Posterior vena cava (tissue), 2 donors: ENCODE results near the gene ARV1. TPM values are rescaled to one million over a fixed set of nuclear protein-coding genes. Genes with fewer than 3 reads are reported as not detected.

Experiments used
- total RNA-seq, 2 donors: library from RNA; stranded (reverse); fragmentation: NEBNext Ultra II Directional; extraction: Animal tissue kit (Norgen Biotek cat#: 25700); gene quantifications; one replicate each; pipeline ENCODE4 v1.2.1, GENCODE V29; 2021
- donor health status: DM: yes; HTN: yes; CAD: no.
- donor health status: DM: yes; HTN: yes; CAD: no.

ARV1 gene
- total RNA-seq, 2 donors from 2014 or later = 11.7 to 13.2 TPM

Other genes starting within 250 kb of the ARV1 start
- gene CAPN9, start 231.7 kb upstream of the ARV1 start, total RNA-seq = not detected
- 10 to 100 TPM; 79.5 to 98.4 TPM for gene C1orf198, start 110.6 kb upstream of the ARV1 start, total RNA-seq
- gene TTC13, start 233 bp upstream of the ARV1 start, total RNA-seq = 10 to 100 TPM; 13.7 to 17.4 TPM
- 10 to 100 TPM in 1 of 2 donors, 1 to 10 TPM in 1; 8.4 to 11.2 TPM for gene FAM89A, start 61.2 kb downstream of the ARV1 start, total RNA-seq
- gene TRIM67, start 183.0 kb downstream of the ARV1 start, total RNA-seq = not detected